CD4-positive, alpha-beta T cell treated with Interleukin-4 for 1 hour (primary cell): ENCODE measurements around the gene RASSF4.

Source experiments
- DNase-seq, 2 donors: peaks; one replicate each; pipeline ENCODE4 v3.0.0-alpha.2; 2020 to 2022

RASSF4 gene

GRCh38 chr10:44976352-44977198 lies 17.0 kb downstream of the RASSF4 start:
- DNase-seq, result no peak

GRCh38 chr10:44977287-44978212 lies 17.9 kb downstream of the RASSF4 start:
- DNase-seq, result no peak

GRCh38 chr10:44978213-44978569 lies 18.6 kb downstream of the RASSF4 start:
- DNase-seq, result no peak

- no peak for DNase-seq
These were observed 19.1 kb downstream of the RASSF4 start, which contains the start of gene DEPP1 for GRCh38 chr10:44978570-44979280. Gene DEPP1 (minus strand): TSS chr10:44978809. CDS start chr10:44978030, 779 bp downstream.

- no peak for DNase-seq
These were observed 19.9 kb downstream of the RASSF4 start for GRCh38 chr10:44979281-44980191.

- DNase-seq, result no peak
These were observed 20.9 kb downstream of the RASSF4 start for GRCh38 chr10:44980309-44981171.

- no peak for DNase-seq
These were observed 21.8 kb downstream of the RASSF4 start for GRCh38 chr10:44981172-44982113.

GRCh38 chr10:44982114-44982460 lies 22.5 kb downstream of the RASSF4 start:
- DNase-seq, result no peak

- DNase-seq, result no peak
These were observed 22.9 kb downstream of the RASSF4 start for GRCh38 chr10:44982496-44982895.

- DNase-seq, result no peak
These were observed 23.7 kb downstream of the RASSF4 start for GRCh38 chr10:44983066-44983894.

- no peak for DNase-seq
These were observed 24.3 kb downstream of the RASSF4 start for GRCh38 chr10:44983895-44984278.

- DNase-seq, result peak in 1 of 2 donors; percentile 1
These were observed 25.1 kb downstream of the RASSF4 start for GRCh38 chr10:44984671-44985101.

GRCh38 chr10:44985175-44985681 lies 25.6 kb downstream of the RASSF4 start:
- peak in 1 of 2 donors; percentile 2 for DNase-seq

GRCh38 chr10:44986179-44986578 lies 26.6 kb downstream of the RASSF4 start:
- peak in 1 of 2 donors; percentile 3 for DNase-seq

- DNase-seq, result no peak
These were observed 27.1 kb downstream of the RASSF4 start for GRCh38 chr10:44986670-44987069.

- DNase-seq, result no peak
These were observed 29.5 kb downstream of the RASSF4 start for GRCh38 chr10:44988957-44989585.

- no peak for DNase-seq
These were observed 30.1 kb downstream of the RASSF4 start for GRCh38 chr10:44989597-44990301.

- no peak for DNase-seq
These were observed 30.7 kb downstream of the RASSF4 start for GRCh38 chr10:44990302-44990655.
